Measurements from ENCODE around the gene OR2M2.

Gene OR2M2

GRCh38 chr1:248174521-248174920, at the start of gene OR2M2:
OR2M2 (plus strand) TSS chr1:248174821; CDS start chr1:248179986, 5,165 bp downstream.
- DNase-seq (ENCODE audit: low read depth, low spot score): no peak

GRCh38 chr1:248127653-248128052, 47.0 kb upstream of the OR2M2 start:
- no peak for DNase-seq (ENCODE audit: low read depth, low spot score)

- no peak for DNase-seq (ENCODE audit: low read depth, low spot score)
Measured at GRCh38 chr1:248136811-248137210, 37.8 kb upstream of the OR2M2 start.

- DNase-seq (ENCODE audit: low read depth, low spot score): no peak
Measured at GRCh38 chr1:248140846-248141245, 33.8 kb upstream of the OR2M2 start.

GRCh38 chr1:248143311-248143710, 31.3 kb upstream of the OR2M2 start:
- no peak for DNase-seq (ENCODE audit: low read depth, low spot score)

GRCh38 chr1:248144513-248145198, 30.0 kb upstream of the OR2M2 start, which contains the start of gene OR2M5:
OR2M5 (plus strand) TSS chr1:248145148; CDS start chr1:248145148, 0 bp downstream.
- no peak for DNase-seq (ENCODE audit: low read depth, low spot score)

GRCh38 chr1:248152056-248152827, 22.4 kb upstream of the OR2M2 start:
- no peak for DNase-seq (ENCODE audit: low read depth, low spot score)

- no peak for DNase-seq (ENCODE audit: low read depth, low spot score)
Measured at GRCh38 chr1:248155927-248156326, 18.7 kb upstream of the OR2M2 start.

GRCh38 chr1:248158758-248159157, 15.9 kb upstream of the OR2M2 start:
- no peak for DNase-seq (ENCODE audit: low read depth, low spot score)

GRCh38 chr1:248164031-248164430, 10.6 kb upstream of the OR2M2 start:
- DNase-seq (ENCODE audit: low read depth, low spot score): no peak

GRCh38 chr1:248165186-248165585, 9.4 kb upstream of the OR2M2 start:
- no peak for DNase-seq (ENCODE audit: low read depth, low spot score)

- DNase-seq (ENCODE audit: low read depth, low spot score): no peak
Measured at GRCh38 chr1:248183996-248184395, 9.4 kb downstream of the OR2M2 start.

GRCh38 chr1:248187363-248187762, 12.7 kb downstream of the OR2M2 start:
- DNase-seq (ENCODE audit: low read depth, low spot score): no peak

GRCh38 chr1:248189026-248189425, 14.4 kb downstream of the OR2M2 start:
- no peak for DNase-seq (ENCODE audit: low read depth, low spot score)

GRCh38 chr1:248194117-248194516, 19.5 kb downstream of the OR2M2 start:
- no peak for DNase-seq (ENCODE audit: low read depth, low spot score)

GRCh38 chr1:248196965-248197364, 22.3 kb downstream of the OR2M2 start, which contains the start of gene OR2M3:
OR2M3 (plus strand) TSS chr1:248197265; CDS start chr1:248203068, 5,803 bp downstream.
- DNase-seq (ENCODE audit: low read depth, low spot score): no peak

- no peak for DNase-seq (ENCODE audit: low read depth, low spot score)
Measured at GRCh38 chr1:248215880-248216279, 41.3 kb downstream of the OR2M2 start.

GRCh38 chr1:248225537-248225936, 50.9 kb downstream of the OR2M2 start:
- no peak for DNase-seq (ENCODE audit: low read depth, low spot score)

- no peak for DNase-seq (ENCODE audit: low read depth, low spot score)
Measured at GRCh38 chr1:248229360-248229908, 54.8 kb downstream of the OR2M2 start.
